ENCODE data around the gene SH3PXD2B. TPM values are rescaled to one million over a fixed set of nuclear protein-coding genes. Genes with fewer than 3 reads are reported as not detected.
A peak's percentile ranks its signal among the peaks of the same experiment; 100 is the strongest.

SH3PXD2B gene
- 3.8 TPM for total RNA-seq

DNA sequence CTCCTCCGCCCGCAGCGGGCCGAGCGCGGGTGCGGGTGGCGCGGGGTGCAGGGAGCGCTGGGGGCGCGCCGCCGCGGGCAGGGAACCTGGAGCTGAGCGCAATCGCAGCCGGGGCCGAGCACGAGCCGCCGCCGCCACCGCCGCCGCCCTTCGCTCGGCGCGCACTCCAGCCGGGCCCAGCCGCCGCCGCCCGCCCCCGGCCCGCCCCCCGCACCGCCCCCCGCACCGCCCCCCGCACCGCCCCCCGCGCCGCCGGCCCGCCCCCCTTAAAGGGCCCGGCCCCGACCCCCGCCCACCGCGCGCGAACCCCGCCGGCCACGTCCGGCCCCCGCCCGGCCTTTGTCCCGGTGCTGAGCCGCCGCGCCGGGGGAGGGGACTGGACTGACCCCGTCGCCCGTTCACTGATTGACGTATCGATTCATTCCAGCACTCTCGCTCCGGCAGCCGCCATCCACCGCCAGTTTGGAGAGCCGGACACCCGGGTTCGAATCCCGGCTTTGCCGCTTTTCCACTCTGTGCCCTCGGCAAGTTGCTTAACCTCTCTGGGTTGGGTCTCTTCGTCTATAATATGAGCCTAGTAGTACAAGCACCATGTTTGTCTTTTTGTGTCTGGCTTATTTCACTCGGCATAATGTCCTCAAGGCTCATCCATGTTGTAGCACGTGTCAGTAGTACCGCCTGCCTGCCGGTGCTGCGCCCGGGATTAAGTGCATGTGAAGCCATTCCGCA, at the start of gene SH3PXD2B:
Gene SH3PXD2B (minus strand): TSS at position 168 of the 729 bp plus-strand sequence. CDS start 173 bp downstream, outside the sequence.
- ATAC-seq (peak; percentile 80), DNase-seq (ENCODE audit: low spot score) (peak; percentile 83)

DNA sequence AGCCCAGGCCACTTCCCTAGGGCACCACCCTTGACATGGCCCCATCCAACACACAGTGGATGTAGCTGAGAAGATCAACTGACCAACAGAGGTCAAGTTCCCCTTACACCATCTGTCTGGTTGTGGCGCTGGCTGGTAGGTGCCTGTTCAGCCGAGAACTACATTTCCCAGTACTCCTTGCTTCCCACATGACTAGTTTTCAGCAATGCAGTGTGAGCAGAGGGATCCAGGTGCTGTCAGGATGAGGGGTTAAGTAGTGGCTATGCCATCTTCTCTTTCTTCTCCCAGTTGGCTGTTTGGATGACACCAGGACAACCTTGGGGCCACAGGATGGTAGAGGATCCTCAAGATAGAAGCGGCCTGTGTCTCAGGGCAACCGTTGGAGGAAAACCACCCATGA, 48.6 kb upstream of the SH3PXD2B start:
- peak; percentile 20 for ATAC-seq
- peak; percentile 27 for DNase-seq (ENCODE audit: low spot score)

DNA sequence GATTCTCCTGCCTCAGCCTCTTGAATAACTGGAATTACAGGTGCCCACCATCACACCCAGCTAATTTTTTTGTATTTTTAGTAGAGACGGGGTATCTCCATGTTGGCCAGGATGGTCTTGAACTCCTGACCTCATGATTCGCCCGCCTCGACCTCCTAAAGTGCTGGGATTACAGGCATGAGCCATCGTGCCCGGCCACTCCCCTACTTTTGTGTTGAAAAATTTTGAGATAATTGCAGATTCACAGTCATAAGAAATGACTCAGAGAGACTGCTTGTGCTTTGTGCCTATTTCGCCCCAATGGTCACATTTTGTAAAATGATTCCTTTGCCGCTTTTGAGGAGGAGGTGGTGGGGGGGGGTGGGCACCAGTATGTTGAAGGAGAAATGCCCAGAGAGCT, 48.1 kb upstream of the SH3PXD2B start:
- ATAC-seq (no peak), DNase-seq (ENCODE audit: low spot score) (peak; percentile 19)

DNA sequence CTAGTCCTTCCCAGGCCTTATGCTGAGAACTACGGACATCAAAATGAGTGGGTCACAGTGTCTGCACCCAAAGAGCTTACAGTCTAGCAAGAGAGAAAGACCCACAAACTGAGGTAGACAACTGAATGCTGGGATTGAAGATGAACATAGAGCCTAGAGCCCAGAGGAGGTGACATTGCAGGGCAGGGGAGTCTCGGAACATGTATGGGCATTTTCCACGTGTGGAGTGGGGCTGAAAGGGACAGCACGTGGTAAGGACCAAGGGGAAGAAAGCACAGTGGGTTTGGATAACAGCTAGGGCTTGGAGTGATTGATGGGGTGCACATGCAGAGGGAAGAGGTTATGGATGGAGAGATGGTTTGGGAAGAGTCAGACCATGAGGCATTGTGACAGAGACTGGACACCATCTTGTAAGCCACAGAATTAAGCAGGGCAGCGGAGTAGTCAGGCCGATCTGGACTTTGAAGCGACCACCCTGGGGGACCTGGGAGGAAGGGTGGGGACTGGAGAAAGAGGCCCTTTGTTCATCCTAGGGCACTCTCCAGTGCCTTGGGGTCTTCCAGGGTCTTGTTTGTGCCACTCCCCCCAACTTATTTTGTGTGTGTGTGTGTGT, 47.5 kb upstream of the SH3PXD2B start:
- ATAC-seq (no peak), DNase-seq (ENCODE audit: low spot score) (peak; percentile 28)

DNA sequence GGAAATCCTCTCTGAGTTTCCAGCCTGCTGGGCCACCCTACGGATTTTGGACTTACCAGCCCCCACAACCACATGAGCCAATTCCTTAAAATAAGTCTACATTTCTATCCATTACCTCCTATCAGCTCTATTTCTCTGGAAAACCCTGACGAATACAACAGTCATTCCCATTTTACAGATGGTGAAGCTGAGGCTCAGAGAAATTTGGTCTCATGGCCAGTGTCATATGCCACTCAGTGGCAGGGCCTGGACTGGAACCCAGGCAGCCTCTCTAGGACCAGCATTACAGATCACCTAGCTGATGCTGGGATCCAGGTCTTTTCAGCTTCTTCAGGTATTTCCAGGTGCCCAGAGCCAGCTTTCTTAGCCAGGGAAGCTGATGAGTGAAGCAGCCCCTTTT, 45.0 kb upstream of the SH3PXD2B start:
- DNase-seq (ENCODE audit: low spot score) (peak; percentile 18), ATAC-seq (no peak)

DNA sequence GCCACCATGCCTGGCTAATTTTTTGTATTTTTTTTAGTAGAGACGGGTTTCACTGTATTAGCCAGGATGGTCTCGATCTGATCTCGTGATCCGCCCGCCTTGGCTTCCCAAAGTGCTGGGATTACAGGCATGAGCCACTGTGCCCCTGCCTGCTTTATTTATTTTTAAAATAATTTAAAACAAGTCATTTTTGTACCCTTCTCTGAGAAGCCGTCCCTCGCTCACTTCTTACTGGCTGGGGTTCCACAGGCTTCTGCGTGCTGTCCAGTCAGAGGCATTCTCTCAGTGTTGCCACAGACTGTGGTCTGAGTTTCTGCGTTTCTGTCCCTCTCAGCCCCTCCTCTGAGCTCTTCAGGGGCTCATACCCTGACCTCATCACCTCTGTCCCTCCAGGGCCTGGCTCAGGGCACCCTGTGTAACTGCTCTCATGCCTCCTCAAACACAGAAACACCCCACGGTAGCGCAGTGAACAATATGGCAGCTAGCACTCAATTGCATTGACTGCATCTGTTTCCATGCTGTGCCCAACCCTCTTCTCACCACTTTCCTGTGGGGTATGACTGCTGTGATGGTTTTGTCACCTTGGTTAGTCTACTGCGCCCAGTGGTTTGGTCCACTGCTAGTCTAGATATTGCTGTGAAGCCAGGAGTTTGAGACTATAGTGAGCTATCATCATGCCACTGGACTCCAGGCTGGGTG, 44.3 kb upstream of the SH3PXD2B start:
- ATAC-seq = no peak
- DNase-seq (ENCODE audit: low spot score) = peak; percentile 12

DNA sequence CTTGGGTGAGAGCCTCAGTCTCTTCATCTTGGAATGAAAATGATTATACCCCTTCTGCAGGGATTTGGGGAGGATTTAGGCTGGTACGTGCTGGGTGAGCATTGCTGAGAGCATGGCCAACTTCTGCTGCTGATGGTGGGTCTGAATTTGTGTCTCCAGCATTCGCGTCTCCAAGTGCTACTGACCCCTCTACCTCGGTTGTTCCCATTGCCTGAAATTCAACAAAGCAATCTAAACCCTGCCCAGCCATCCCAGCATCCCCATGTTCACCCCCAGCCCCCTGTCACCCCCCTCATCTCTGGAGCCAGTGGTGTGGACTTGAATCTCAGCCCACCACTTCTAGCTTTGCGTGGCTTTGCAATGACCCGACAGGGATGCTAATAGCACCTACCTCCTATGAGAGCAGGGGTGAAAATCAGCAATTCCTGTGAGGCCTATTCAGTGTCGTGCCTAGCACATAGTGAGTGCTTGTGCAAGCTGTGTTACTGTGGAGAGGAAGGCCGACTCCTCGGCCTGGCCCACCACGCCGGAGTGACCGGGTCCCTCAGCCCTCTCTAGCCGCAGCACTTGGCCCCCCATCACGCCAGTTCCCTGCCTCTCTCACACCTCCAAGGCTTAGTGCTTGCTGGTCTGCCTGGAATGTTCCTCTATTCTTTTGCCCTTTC, 43.4 kb upstream of the SH3PXD2B start:
- no peak for ATAC-seq

DNA sequence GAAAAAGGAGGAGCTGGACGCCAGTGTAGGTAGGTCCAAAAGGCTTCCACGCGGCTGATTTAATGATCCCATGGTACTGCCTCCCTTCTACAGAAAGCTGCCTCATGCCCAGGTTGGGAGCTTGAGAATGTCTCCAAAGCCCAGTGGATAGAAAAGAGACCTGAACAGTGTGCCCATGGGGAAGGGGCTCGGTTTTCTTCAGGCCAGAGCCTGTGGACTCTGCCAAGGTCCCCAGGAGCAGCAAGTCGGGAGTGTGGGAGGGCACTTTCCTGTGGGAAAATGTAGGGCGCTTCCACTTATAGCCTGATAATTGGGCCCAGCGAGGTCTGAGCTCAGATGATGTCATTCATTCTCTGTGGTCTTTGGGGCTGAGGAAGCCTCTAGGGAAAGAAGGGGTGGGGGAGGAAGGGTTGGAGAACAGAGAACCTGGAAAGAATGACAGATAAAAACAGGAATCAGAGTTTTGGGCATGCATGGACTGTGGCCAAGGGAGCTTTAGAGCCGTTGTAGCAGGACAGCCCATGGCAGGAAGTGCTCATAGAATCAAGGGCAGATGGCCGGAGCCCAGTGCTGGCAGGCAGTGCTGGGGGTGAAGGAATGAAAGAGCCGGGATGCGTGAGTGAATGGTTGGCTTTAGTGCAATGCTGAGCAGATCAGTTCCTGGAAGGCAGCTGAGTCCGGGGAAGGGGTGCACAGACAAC, 42.5 kb upstream of the SH3PXD2B start:
- peak; percentile 21 for ATAC-seq
- peak; percentile 35 for DNase-seq (ENCODE audit: low spot score)

More for the DNA sequence above, 43.4 kb upstream of the SH3PXD2B start:
- peak; percentile 26 for DNase-seq (ENCODE audit: low spot score)

DNA sequence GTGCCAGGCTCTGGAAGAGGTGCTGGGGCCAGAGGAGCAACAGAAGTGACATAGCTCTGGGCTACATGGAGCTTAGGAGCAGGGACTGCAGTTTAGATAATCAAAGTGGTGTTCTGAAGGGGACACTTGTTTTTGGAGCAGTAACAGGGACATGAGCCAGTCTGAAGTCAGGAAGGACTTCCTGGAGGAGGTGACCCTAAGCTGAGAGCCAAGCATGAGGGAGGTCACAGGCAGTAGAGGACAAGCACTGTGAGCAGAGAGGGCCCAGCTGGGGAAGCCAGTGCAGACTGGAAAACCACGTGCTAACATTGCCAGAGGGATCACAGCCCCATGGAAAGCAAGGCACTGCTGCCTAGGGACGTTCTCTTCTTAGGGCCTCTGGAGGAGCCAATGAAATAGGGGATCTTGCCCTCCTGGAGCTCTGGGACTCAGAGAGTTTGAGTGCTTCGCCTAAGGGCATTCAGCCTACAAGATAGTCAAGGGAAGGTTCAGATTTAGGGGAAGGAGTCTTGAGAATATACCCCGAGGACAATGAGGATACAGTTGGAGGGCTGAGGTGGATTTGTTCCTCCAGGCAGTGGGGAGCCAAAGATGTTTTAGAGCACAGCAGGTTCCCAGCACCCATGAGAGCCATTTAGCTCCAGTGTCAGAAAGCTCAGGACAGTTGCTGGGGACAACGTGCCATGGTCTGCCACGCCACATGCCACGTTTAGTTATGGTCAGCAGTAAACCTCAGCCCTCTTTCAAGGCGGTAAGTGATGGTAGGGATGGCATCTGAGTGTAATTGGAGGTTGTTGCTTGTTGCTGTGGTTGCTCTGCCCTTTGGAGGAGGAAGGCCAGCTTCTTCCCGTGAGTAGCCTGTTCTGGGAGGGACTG, 40.5 kb upstream of the SH3PXD2B start:
- DNase-seq (ENCODE audit: low spot score) = peak; percentile 26

DNA sequence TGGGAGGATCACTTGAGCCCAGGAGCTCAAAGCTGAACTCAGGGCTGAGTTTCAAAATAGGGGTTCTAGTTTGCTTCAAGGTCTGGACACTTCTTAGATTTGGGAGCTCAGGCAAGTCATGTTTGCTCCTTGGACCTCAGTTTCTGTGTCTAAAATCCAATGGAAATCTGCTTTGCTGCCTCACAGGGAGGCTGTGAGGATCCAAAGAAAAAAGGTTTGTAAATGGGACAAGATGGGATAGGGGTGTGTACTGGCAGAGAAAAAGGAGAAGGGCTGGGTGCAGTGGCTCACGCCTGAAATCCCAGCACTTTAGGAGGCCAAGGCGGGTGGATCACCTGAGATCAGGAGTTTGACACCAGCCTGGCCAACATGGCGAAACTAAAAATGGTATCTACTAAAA, 39.6 kb upstream of the SH3PXD2B start:
- ATAC-seq = no peak
- peak; percentile 5 for DNase-seq (ENCODE audit: low spot score)

More for the DNA sequence above, 40.5 kb upstream of the SH3PXD2B start:
- ATAC-seq = no peak

DNA sequence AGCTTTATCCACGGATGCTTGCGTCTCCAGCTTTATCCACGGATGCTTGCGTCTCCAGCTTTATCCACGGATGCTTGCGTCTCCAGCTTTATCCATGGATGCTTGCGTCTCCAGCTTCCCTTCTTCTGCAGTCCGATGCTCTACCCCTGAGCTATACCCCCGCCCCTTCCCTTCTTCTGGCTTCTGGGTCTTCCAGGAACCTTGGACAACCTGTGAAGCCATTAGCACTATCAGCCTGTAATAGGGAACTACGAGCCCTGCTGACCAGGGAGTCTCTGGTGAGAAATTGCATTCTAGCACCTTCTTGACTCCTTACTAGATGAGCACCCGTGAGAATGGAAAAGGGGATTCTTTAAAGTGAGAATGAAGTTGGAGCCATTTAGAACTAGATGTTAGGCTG, 39.1 kb upstream of the SH3PXD2B start:
- peak; percentile 3 for DNase-seq (ENCODE audit: low spot score)
- no peak for ATAC-seq

DNA sequence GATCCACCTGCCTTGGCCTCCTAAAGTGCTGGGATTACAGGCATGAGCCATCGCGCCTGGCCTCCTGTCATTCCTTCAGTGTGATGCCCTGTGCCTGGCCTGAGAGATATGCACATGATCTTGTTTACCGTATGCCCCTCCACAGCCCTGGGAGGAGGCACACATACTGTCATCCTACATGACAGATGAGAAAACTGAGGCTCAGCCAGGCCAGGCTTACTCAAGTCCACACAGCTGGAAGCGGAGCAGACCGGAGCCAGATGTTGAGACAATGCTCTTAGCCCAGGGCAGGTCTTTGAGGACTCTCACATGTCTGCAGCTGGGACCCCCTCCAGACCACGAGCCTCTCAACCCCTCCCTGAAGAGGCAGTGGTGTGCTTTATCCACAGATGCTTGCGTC, 38.7 kb upstream of the SH3PXD2B start:
- DNase-seq (ENCODE audit: low spot score) = peak; percentile 21
- no peak for ATAC-seq

DNA sequence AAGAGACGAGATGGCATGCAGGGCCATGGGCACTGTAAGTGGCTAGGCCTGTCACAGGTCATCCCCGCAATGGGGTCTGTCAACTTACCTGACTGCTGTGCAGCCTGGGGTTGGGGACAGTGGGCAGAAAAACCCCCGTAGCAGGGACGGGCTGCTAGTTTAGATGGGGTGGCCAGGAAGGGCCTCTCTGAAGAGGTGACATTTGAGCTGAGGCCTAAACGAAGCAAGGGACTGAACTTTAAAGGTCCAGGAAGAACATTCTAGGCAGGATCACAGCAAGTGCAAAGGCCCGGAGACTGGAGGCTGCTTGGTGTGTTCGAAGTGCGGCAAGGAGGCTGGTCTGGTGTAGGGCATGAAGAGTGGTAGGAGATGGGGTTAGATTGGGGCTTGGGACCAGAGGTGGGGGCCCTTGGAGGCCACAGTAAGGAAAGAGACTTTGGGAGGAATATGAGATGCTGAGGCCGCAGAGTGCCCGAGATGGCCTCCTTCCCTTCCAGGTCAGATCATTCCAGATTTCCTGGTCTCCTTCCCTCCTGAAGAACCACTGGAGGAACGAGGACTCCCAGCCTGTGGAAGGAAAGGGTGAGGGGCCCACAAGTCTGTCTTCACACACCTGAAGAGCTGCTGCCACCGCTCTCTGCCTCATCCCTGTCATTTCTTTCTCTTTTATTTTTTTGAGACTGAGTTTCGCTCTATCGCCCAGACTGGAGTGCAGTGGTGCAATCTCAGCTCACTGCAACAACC, 37.9 kb upstream of the SH3PXD2B start:
- peak; percentile 14 for DNase-seq (ENCODE audit: low spot score)
- ATAC-seq = no peak

DNA sequence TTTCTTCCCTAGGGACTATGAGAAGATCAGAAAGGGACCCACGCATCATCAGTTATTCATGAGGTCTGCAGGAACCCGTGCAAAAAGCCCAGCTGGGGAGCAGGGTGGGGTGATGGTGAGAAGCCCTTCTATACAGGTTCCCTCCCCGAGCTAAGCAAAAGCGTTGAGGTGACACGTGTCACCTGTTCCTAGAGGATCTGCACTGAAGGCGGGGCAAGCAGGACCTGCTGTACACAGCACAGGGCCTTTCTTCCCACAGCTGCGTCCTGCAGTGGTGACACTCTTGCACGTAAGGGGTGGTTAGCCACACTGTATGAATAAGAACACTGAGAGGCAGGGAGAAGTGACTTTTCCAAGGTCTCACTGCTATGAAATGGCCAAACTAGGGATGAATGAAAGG, 37.2 kb upstream of the SH3PXD2B start:
- ATAC-seq = no peak
- peak; percentile 29 for DNase-seq (ENCODE audit: low spot score)

DNA sequence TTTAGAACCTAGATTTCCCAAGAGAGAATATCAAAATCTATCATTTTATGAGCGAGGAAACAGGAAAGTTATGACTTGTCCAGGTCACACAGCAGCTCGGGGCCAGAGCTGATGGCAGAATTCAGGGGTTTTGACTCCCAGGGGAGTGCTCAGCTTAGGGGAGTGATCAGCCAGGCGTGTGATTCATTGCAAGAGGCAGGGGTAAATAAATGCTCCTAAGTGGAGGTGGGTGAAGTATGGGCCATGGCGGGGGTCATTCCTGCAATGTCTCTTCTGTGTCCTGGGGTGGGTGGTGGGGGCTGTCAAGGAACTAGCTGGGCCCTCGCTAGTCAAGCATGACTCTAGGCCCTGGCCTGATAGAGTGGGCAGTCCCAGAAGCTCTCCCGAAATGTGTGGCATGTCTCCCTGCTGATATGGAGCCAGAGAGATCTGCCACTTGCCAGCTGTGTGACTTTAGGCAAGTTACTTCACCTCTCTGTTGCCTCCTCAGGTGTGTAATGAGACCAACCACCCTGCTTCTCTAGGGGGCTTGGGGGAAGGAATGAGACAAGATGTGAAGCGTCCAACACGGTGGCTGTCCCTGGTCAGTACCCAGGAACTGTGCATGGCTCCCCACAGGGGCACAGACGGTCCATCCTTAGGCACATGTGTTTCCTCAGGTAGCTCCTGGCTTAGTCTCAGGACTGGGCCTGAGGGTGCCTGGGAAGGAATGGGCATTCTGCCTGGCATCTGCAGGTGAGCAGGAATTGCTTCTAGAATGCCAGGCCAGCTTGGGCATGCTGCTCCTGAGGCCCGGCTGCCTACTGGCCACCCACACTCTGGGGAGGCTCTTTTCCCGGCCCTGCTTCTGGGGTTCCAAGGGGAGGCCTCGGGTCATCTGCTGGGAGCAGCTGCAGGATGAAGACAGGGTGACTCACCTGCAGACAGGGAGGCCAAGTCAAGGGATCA, 36.5 kb upstream of the SH3PXD2B start:
- DNase-seq (ENCODE audit: low spot score) = peak; percentile 36
- ATAC-seq = no peak

DNA sequence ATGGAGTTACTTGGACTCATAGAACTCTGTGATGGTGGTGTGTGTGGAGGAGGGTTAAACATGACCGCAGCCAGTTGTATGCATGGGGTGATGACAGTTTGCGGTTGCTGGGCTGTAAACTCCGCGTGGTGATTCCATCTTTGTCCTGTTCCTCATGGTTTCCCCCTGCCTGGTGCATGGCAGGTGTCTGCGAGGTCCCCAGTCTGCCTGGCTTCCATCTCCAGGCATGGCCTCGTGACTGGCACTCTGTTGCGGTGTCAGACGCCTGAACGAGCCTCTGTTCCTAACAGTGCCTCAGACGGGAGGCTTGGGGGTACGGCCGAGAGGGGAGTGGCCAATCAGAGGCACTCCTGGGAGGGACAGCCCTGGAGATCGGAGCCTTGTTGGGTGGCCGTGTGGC, 33.9 kb upstream of the SH3PXD2B start:
- DNase-seq (ENCODE audit: low spot score) (no peak), ATAC-seq (no peak)

DNA sequence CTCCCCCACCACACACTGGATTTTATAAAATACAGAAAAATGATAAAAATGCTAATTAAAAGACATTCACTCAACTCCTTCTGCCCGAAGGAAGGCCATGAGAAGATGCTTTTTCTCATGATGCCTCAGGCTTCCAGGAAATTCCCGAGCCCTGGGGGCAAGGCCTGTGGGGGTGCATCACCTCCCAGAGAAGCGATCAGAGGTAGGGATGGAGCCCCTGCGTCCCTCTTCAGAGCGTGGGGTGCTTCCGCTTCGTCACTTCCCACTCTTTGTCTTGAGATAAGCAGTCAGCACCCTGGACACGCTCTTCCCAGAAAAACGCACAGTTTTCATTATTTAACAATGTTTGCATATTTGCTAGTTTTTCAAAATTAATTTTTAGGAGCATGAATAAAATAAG, 33.3 kb upstream of the SH3PXD2B start:
- DNase-seq (ENCODE audit: low spot score) (no peak), ATAC-seq (no peak)

DNA sequence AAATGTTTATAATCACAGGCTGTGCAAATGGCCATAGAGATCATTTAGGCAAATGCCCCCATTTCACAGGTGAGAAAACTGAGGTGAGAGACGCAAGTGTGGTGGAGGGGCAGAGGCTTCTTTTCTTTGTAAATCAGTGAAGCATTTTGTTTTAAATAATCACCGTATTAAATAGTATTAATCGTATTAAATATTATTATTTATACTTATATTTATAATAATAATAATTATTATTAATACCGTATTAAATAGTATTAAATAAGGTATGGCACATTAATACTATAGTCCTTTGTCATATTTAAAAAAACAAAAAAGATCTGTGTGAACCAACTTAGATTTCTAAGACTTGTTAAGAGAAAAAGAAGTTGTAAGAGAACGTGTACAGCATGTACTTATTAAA, 32.6 kb upstream of the SH3PXD2B start:
- no peak for ATAC-seq
- DNase-seq (ENCODE audit: low spot score) = no peak
